SH-SY5Y (cell line): ENCODE results near the gene FNIP2.

ENCODE experiments used
- GATA2 ChIP-seq: IDR thresholded peaks from 2 replicates; pipeline ENCODE4 v1.6.1; 2011; ENCODE audit warnings: mild to moderate bottlenecking, low read depth, low read length
- GATA3 ChIP-seq: IDR thresholded peaks from 2 replicates; pipeline ENCODE4 v1.6.1; 2011; ENCODE audit warnings: low read depth, mild to moderate bottlenecking, low read length, moderate library complexity

The FNIP2 gene

DNA sequence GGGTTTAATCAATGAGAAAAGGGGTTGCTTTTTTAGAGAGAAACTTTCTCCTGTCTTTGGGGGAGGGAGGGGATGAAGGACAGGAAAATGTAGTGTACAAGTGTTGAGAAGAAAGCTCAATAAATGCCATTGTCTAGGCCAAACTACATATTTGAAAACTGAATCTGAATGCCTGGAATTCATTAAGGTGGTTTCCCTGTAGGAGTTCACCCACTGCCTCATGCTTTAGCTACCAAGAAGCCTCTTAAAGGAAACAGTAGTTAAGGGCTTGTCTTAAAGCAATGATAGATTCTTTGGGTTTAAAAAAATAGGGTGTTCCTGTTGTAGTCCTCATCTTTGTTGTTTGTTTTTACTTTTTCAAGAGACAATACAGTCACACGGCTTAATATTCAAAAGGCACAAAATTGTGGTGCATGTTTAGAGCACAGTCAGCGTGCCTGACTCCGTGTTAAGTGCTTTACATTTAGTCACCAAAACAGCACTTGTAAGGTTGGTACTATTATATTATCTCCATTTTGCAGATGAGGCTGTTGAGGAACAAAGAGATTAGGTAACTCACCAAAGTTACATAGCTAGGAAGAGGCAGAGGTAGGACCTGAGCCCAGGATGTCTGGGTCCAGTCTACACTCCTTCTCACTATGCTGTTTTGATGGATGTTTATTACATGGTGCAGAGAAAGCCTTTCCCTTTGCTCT is 46.0 kb downstream of the FNIP2 start:
- no peak for TF ChIP-seq GATA2
- TF ChIP-seq GATA3 = no peak

DNA sequence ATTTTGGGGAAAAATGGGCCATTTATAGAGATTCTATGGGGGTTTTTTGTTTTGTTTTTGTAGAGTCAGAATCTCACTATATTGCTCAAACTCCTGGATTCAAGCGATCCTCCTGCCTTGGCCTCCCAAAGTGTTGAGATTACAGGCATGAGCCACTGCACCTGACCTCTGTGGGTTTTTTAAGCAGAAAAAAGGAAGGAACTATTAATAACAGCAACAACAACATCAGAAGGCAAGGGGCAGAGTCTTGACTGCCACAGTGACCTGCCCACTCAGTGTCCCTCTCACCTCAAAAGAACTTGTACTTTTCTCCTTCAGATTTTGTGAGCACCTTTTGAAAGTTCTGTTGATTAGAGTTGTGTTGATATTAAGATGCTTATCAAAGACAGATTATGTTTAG is 48.1 kb downstream of the FNIP2 start:
- no peak for TF ChIP-seq GATA2
- no peak for TF ChIP-seq GATA3

DNA sequence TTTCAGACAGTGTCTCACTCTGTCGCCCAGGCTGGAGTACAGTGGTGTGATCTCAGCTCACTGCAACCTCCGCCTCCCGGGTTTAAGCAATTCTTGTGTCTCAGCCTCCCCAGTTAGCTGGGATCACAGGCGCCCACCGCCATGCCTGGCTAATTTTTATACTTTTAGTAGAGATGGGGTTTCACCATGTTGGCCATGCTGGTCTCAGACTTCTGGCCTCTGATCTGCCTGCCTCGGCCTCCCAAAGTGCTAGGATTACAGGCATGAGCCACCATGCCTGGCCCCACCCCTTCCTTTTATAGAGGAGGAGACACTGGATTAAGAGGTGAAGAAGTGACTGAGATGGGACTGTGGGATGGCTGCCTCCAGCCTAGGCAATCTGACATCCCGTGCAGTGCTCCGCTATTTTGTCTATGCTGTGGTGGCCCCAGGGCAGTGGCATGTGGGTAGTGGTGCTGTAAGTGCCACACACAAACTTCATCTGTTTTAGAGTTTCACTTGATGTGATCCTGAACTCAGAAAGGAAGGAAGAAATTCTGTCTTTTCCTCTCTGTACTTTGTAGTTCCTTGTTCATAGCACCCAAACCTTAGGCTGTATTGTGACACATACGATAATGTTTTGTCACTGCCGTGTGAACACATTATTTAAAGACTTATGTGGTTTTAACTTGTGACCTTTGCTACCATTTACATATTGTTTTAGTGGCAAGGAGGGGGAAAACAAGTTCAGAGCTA is 48.9 kb downstream of the FNIP2 start:
- TF ChIP-seq GATA3 (no peak), GATA2 (no peak)

DNA sequence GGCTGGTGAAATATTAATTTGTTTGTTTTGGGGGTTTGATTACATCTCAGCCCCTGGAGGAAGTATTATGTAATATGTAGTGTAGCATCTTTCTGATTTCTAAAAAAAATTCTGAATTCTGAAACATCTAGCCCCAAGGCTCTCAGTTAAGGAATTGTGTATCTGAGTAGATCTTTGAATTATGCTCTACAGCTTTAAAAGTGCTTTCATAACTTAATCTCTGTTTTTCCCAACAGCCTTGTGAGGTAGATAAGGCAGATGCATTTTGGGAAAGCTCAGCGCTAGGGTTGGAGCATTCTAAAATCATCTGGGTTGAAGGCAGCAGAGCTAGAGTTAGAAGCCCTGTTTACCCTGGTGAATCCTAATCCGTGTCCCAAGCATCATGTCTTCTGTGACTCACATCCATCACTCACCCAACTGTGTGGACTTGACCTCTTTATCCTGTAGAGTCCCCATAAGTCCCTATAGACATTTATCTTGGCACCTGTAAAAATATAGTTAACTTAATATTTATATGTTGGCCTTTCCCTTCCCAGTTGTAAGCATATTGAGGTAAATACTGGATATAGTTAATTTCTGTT is 49.8 kb downstream of the FNIP2 start:
- no peak for TF ChIP-seq GATA3
- no peak for TF ChIP-seq GATA2

DNA sequence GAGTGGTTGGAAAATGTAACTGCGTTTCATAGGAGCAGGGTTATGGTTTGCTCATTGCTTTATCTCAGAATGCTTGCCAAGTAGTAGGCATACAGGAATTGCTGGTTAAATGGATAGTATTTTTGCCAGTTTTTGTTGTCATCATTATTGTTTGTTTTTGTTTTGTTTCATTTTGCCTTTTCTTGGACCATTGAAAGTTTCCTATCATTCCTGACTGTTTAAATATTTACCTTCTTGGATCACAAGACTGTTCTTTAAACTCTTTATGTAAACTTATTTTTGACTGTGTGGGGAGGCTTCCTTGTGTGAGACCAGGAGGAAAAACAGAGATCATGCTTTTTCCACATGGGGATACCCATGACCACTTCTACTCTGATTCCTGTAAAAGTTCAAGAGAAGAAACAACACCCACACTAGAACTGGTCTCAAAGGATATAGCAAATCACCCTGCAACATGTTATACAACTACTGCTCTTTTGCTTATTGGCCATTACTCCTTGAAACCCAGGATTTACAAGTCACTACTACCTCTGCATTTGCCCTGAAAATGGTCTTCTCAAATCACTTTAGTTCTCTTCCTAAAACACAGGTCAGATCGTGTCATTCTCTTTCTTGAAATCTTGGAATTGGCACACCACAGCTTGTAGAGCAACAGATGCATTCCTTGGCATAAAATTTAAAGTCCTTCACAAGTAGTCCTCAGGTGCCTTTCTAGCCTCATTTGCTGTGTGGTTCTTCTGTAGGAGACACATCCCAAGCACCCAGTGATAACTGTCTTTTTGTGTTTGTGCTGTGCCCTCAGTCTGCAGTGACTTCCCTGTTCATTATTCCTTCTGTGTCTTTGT is 51.3 kb downstream of the FNIP2 start:
- TF ChIP-seq GATA2 = no peak
- no peak for TF ChIP-seq GATA3

DNA sequence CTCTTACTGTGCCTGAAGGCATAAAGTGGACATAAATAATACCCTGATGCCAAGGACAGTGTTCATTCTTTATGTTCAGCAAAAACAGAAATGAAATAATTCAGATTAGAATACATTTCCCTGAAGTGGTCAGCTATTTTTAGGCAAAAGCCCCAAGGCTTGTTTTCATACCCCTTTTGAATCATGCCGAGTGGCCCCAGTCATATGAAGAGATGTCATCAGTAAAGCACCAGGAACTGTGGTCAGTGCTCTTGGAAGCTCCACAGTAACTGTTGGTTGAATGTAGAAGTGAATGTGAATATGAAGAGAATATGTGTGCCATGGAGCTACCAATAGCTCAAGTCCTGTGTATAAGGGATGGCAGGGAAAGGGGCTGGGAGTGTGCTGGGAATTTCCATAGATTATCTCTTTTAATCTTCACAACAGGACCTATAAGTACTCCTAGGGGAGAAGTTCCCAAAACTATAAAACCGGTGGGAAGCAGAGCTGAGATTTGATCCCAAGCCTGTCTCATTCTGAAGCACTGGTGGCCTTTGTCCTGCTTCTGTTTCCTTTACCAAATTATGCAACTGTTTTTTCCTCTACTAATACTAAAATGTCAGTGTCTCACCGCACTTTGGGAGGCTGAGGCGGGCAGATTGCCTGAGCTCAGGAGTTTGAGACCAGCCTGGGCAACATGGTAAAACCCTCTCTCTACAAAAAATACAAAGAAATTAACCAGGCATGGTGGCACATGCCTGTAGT is 52.6 kb downstream of the FNIP2 start:
- TF ChIP-seq GATA3 (no peak), GATA2 (no peak)

DNA sequence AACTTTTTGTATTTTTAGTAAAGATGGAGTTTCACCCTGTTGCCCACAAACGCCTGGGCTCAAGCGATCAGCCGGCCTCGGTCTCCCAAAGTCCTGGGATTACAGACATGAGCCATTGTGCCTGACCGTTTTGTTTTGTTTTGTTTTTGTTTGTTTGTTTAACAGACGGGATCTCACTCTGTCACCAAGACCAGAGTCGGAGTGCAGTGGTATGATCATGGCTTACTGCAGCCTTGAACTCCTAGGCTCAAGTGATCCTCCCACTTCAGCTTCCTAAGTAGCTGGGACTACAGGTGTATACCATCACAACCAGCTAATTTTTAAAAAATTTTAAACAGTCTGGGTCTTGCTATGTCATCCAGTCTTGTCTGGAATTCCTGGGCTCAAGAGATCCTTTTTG is 53.5 kb downstream of the FNIP2 start:
- TF ChIP-seq GATA2 (no peak), GATA3 (no peak)

DNA sequence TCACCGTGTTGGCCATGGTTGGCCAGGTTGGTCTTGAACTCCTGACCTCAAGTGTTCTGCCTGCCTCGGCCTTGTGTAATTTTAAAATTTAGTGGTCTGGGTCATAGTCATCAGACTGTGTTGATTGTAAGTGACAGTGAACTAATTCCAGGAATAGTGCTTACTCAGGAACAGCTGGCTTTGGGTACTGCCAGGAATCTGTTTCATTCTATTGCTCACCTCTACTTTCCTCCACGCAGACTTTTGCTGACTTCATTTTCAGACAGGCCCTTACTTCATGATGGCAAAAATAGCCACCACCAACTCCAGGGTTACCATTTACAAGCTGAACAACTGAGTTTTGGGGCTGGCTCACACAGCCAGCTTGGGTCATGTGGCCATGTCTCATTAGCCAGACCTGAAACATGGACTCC is 54.6 kb downstream of the FNIP2 start:
- TF ChIP-seq GATA3 (no peak), GATA2 (no peak)

DNA sequence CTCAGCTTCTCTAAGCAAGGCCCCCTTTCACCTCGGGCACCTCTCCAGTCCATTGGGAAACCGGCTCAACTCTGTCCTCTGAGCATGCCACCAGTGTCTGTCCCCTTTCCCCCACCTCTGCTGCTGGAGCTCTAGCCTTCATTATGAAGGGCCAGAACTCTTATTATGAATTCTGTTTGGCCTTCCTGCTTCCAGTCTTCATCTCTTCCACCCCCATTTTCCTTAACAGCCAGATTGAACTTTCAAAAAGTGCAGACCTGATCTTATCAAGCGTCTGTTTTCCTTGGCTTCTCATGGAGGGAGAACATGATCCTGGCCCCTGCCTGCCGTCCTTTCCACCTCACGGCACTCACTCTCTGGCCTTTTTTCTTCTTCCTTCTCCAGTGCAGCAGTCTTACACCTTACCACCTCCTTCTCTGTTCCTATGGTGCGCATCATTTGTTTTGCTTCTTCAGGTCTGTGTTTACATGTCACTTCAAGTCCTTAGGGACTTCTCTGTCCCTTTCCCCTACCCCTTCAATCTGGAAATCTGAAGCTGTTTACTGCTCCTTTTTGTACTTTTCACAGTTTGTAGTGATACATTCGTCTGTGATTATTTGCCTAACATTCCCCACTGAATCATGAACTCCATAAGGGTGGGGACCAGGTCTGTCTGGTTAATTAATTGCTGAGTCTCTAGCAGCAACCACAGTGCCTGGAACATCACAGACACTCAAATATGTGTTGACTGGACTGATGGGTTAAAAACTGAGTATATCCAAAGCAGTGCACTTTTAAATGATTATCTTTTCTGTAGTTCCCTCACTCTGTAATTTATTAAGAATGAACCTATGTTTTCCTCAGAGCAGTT is 55.8 kb downstream of the FNIP2 start:
- TF ChIP-seq GATA3 (no peak), GATA2 (peak; percentile 54; the same call in 1 of the 2 replicates)

DNA sequence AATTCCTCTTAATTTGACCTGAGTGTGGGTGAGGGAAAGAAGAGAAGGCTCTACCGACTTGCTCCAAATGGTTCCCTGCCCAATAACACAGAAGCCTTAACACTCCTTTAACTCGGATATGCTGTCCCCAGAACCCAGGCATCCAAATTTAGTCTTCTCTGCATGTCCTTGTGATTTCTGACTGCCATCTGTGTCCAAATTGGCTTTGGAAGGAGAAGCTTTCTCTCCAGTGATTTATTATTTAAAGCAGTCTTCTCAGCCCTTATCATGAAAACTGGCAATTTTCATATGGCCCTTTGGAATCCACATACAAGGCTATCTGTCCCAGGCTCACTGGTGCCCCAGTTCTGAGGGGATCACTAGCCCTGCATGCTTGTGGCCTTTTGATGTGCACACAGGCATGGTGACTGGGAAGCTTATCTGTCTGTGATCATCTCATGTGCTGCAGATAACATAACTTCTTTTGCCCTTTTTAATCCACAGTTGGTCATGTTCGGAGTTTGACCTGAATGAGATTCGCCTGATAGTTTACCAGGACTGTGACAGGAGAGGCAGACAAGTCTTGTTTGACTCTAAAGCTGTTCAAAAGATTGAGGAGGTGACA is 56.7 kb downstream of the FNIP2 start:
- peak; percentile 75 for TF ChIP-seq GATA2
- TF ChIP-seq GATA3 = 0 out of 2 replicates have a peak, but pooled peaks have one; percentile 59

DNA sequence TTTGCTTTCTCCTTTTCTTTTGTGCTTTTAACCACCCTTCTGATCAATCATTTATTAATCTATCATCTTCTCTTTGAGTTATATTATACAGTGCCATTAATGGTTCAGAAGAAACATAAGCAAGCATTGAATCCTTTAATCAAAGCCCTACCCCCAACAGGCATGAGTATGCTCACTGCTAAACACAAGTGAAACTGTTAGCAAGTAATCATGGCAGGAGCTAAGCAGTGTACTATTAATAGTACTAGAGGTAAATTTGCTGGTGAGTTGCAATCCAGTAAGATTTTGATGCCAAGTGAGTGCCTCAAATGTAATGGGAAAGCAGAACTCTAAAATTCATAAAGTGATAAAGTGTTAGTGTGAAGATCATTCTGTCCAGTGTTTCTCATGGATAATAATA is 57.2 kb downstream of the FNIP2 start:
- TF ChIP-seq GATA3 = no peak
- no peak for TF ChIP-seq GATA2

DNA sequence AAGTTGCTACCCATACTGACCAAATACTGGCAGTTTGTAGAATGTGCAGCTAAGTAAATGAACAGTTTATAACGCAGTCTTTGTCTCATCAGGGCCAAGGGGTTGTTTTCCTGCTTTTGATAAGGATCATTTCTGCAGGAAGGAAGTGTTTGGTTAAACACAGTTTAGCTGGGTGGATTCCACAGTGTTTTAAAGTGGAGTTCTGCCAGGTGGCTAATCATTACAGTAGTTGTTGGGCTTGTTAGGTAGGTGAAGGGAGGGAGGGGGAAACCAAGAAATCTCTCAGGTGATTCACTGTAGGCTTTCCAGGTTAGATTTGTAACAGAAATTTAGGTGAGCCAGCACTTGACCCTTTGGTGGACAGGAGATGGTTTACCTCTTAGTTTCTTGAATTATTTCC is 58.1 kb downstream of the FNIP2 start:
- TF ChIP-seq GATA2 = 0 out of 2 replicates have a peak, but pooled peaks have one; percentile 8
- TF ChIP-seq GATA3 = no peak
